ENCODE results near the gene AKT2.

GRCh38 chr19:40247178-40247577 lies 38.0 kb downstream of the AKT2 start:
- TF ChIP-seq, protein P1, sequence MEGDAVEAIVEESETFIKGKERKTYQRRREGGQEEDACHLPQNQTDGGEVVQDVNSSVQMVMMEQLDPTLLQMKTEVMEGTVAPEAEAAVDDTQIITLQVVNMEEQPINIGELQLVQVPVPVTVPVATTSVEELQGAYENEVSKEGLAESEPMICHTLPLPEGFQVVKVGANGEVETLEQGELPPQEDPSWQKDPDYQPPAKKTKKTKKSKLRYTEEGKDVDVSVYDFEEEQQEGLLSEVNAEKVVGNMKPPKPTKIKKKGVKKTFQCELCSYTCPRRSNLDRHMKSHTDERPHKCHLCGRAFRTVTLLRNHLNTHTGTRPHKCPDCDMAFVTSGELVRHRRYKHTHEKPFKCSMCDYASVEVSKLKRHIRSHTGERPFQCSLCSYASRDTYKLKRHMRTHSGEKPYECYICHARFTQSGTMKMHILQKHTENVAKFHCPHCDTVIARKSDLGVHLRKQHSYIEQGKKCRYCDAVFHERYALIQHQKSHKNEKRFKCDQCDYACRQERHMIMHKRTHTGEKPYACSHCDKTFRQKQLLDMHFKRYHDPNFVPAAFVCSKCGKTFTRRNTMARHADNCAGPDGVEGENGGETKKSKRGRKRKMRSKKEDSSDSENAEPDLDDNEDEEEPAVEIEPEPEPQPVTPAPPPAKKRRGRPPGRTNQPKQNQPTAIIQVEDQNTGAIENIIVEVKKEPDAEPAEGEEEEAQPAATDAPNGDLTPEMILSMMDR (IDR thresholded peaks at IDR 0.05) = no peak
- no peak for TF ChIP-seq EZH2 (IDR thresholded peaks at IDR 0.05)
